GM21528 (cell line): ENCODE measurements around the gene ZPBP2.
A peak's percentile ranks its signal among the peaks of the same experiment; 100 is the strongest.
"Not testable (repeated sequence)": the region's sequence is repeated elsewhere in the genome, so short reads cannot be mapped to it uniquely, and the experiment has no call there.

ENCODE experiments used
- ATAC-seq: cut with Tn5 transposase; IDR thresholded peaks from one replicate; pipeline ENCODE4 v1.9.1; 2021; ENCODE audit warnings: mild to moderate bottlenecking, moderate library complexity; ENCODE audit not compliant: unreplicated experiment, low FRiP score

ZPBP2 gene

GRCh38 chr17:39867880-39868553 lies at the start of gene ZPBP2:
TSS of gene ZPBP2 (plus strand) at chr17:39868202. CDS start at chr17:39868355, 153 bp downstream.
- peak; percentile 1 for ATAC-seq

GRCh38 chr17:39818358-39819000 lies 49.5 kb upstream of the ZPBP2 start:
- no peak for ATAC-seq

GRCh38 chr17:39820541-39820940 lies 47.5 kb upstream of the ZPBP2 start:
- ATAC-seq = no peak

GRCh38 chr17:39820987-39821386 lies 47.0 kb upstream of the ZPBP2 start:
- ATAC-seq = no peak

GRCh38 chr17:39822051-39822451 lies 46.0 kb upstream of the ZPBP2 start:
- ATAC-seq = no peak

- no peak for ATAC-seq
Observed at GRCh38 chr17:39823407-39824054, 44.5 kb upstream of the ZPBP2 start.

GRCh38 chr17:39826334-39826733 lies 41.7 kb upstream of the ZPBP2 start:
- ATAC-seq = no peak

- ATAC-seq = no peak
Observed at GRCh38 chr17:39828443-39828842, 39.6 kb upstream of the ZPBP2 start.

GRCh38 chr17:39831588-39831987 lies 36.4 kb upstream of the ZPBP2 start:
- no peak for ATAC-seq

- ATAC-seq = no peak
Observed at GRCh38 chr17:39834017-39834416, 34.0 kb upstream of the ZPBP2 start.

- no peak for ATAC-seq
Observed at GRCh38 chr17:39835038-39835786, 32.8 kb upstream of the ZPBP2 start.

- no peak for ATAC-seq
Observed at GRCh38 chr17:39836117-39836516, 31.9 kb upstream of the ZPBP2 start.

- ATAC-seq = no peak
Observed at GRCh38 chr17:39838057-39838456, 29.9 kb upstream of the ZPBP2 start.

- no peak for ATAC-seq
Observed at GRCh38 chr17:39838784-39839183, 29.2 kb upstream of the ZPBP2 start.

- no peak for ATAC-seq
Observed at GRCh38 chr17:39841134-39841683, 26.8 kb upstream of the ZPBP2 start.

- no peak for ATAC-seq
Observed at GRCh38 chr17:39845052-39845846, 22.8 kb upstream of the ZPBP2 start.

- ATAC-seq = no peak
Observed at GRCh38 chr17:39846205-39846604, 21.8 kb upstream of the ZPBP2 start.

- ATAC-seq = no peak
Observed at GRCh38 chr17:39848600-39848999, 19.4 kb upstream of the ZPBP2 start.

- not testable (repeated sequence) for ATAC-seq
Observed at GRCh38 chr17:39850186-39850585, 17.8 kb upstream of the ZPBP2 start.

- no peak for ATAC-seq
Observed at GRCh38 chr17:39852239-39852638, 15.8 kb upstream of the ZPBP2 start.
